Measurements from ENCODE around the gene PTRHD1.

DNA sequence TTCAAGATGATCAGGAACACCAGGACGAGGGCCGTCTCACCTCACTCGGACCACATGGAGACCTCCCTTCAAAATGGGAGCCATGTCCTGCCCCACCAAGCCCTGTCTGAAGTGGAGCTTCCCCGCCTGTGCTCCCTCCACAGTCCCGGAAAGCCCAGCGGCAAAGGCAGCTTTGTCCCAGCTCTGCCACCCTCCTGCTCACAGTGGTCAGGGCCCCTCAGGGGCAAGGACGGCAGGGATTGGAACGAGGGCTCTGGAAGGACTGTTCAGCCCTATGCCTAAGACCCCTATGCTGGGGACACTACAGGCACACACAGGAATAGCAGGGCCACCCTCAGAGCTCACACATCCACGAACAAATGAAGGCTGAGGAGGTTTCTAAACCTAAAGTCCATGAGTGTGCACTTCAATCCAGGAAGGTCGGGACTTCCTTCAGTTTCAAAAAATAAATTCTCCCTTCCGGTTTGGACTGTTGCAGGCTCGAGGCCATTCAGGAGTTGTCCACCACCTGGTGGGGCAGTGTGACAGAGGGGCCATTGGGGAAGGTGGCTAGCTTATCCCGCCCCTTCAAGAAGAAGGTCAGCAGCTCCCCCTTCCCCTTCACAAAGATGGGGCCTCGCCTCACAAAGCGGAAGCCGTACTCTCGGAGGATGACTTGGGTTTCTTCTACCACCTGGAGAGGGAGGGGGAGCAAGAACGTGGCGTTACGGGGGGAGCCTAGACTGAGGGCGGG lies 26.4 kb upstream of the PTRHD1 start:
- TF ChIP-seq, protein P1, sequence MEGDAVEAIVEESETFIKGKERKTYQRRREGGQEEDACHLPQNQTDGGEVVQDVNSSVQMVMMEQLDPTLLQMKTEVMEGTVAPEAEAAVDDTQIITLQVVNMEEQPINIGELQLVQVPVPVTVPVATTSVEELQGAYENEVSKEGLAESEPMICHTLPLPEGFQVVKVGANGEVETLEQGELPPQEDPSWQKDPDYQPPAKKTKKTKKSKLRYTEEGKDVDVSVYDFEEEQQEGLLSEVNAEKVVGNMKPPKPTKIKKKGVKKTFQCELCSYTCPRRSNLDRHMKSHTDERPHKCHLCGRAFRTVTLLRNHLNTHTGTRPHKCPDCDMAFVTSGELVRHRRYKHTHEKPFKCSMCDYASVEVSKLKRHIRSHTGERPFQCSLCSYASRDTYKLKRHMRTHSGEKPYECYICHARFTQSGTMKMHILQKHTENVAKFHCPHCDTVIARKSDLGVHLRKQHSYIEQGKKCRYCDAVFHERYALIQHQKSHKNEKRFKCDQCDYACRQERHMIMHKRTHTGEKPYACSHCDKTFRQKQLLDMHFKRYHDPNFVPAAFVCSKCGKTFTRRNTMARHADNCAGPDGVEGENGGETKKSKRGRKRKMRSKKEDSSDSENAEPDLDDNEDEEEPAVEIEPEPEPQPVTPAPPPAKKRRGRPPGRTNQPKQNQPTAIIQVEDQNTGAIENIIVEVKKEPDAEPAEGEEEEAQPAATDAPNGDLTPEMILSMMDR (IDR thresholded peaks at IDR 0.05), result no peak
- TF ChIP-seq EZH2 (IDR thresholded peaks at IDR 0.05; ENCODE audit: borderline replicate concordance, insufficient read depth, low read depth, low read length, poor library complexity, severe bottlenecking), result no peak
